KBM-7 (cell line): ENCODE results near the gene CHCHD4.
A peak's percentile ranks its signal among the peaks of the same experiment; 100 is the strongest.
"Not testable (repeated sequence)": the region's sequence is repeated elsewhere in the genome, so short reads cannot be mapped to it uniquely, and the experiment has no call there.

Source experiments
- DNase-seq: peaks from one replicate; pipeline ENCODE4 v3.0.0-alpha.2; 2015
- in situ Hi-C: fragments of 300-500 bp; cut with MboI; formaldehyde crosslinking; loops from 2 replicates; pipeline ENCODE4 v1.14.3; 2020; ENCODE audit warnings: low sequenced_read_pairs, low pct_unique_long_range_greater_than_20kb, mixed read lengths

CHCHD4 gene

DNA sequence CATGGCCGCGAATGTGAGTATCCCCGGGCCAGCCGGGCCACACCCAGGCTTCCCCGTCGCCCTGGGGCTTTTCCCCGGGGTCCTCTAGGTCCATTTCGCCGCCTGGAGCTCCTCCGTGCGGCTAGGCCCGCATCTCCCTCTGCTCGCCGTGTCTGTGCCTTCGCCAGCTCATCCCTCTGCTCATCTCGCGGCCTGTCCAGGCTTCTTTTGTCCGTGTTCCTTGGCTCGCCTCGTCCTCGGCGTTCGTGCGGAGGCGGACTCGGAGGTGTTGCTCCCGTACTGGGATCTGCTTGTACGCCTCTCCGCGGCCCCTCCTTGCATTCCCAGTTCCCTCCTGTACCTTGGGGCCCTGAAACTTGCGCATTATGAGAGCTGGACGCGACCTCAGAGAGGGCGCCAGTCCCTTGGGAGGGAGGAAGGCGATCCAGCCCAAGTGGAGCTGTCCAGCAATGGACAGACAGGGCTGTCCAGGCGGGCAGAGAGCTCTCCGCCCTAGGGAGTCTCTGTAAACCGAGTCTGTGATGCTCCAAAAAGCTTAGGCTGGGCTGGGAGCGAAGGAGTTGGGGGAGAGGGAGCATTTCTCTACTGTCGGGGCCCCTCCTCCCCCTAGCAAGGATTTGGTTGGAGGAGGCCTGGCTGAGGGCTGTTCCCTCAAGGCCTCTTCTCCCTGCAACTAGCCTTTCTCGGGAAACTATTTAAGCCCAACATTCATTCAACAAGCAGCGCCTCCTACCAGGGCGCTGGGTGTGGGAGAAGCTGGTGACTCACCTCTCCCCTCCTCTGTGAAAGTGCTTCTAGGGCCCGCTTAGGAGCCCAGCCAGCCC is 735 bp upstream of the CHCHD4 start:
- in situ Hi-C loops, result no loop called here

DNA sequence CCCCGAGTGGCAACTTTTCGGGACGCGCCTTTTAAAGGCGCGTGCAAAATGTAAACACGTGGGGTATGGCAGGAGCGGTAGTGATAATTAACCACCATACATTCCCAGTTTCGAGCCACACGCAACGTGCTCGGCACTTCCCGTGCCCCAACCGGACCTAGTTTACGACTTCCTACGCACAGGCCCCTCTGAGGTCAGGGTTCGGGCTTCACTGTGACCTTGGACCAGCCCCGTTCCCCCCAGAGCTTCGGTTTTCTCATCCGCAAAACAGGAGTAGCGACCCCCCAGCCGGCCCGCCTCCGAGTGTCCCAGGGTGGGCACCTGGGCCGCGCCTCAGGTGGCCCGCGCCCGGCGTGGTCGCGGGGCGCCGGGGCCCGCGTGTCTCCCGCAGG is 451 bp downstream of the CHCHD4 start:
- in situ Hi-C loops, result no loop called here
- DNase-seq, result peak; percentile 82

More for the DNA sequence above, 735 bp upstream of the CHCHD4 start:
- DNase-seq, result peak; percentile 75

DNA sequence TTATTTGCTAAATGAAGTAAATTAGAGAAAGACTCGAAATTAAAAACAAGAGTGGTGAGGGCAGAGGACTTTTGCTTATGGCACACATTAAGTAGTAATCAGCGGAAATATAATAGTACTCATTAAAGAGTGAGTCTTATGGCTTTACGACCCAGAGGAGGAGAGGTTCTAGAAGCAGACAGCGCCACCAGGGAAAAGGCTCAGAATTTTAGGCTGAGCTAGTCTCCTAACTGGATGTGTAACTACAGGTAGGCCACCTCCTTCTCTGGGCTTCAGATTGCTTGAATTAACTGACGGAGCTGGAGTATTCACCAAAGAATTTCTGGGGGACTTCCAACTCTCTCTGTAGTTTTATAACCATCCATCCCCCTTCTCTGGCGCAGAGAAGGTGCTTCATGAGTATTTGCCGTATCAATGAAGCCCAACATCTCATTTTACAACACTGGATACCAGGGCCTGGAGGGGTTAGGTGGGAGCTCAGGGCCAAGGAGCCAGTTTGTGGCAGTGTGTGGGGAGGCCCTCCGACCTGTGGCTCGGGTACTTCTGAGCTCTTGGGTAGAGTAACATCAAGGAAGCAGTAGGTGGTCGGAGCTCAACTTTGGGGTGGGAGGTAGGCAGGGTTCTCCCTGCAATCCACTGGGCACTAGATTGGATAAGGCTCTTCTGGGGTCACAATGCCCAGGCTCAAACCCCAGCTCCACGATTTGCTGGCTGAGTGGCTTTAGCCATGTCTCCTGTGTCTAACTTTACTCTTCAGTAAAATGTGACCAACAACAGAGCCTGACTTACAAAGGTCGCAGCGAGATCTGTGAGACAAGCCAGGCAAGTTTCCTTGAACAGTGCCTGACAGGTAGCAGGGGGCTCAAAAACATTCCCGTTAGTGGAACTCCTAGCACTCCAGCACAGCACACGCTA is 1.1 kb downstream of the CHCHD4 start:
- no peak for DNase-seq
- in situ Hi-C loops, result no loop called here

DNA sequence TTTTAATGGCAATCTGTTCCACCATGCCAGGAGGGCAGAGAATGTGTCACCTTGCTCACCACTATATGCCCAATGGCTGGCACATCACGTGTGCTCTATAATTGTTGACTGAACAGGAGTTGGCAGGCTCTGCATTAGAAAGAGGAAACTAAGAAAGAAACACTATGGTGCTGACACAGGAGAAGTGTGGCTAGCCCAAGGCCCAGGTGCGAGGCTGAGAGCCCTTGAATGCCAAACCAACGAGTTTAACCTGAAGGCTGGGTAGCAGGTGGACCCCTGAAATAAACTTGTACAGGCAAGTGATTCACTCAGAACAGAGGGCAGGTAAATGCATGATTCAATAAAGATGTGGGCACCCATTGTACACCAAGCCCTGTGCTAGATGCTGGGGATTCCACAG is 2.4 kb downstream of the CHCHD4 start:
- in situ Hi-C loops, result no loop called here

DNA sequence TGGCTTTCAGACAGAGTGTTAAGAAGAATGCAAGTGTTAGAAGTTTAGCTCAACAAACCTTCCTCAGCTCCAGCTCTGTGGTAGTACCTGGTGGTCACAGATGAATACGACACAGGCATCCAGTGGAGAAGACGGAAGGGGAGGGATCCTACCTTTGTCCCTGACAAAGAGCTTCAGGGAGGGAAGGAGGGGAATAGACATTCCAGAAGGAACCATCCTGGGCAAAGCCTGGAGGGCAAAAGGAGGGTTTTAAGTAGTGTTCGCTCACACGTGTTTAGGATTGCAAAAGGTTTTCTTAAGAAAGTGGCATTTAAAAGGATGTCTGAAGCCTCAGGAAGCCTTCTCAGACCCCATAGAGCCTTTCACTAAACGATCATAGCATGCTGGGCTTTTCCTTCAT is 2.8 kb downstream of the CHCHD4 start:
- no peak for DNase-seq
- in situ Hi-C loops, result no loop called here

More for the DNA sequence above, 2.4 kb downstream of the CHCHD4 start:
- DNase-seq, result no peak

DNA sequence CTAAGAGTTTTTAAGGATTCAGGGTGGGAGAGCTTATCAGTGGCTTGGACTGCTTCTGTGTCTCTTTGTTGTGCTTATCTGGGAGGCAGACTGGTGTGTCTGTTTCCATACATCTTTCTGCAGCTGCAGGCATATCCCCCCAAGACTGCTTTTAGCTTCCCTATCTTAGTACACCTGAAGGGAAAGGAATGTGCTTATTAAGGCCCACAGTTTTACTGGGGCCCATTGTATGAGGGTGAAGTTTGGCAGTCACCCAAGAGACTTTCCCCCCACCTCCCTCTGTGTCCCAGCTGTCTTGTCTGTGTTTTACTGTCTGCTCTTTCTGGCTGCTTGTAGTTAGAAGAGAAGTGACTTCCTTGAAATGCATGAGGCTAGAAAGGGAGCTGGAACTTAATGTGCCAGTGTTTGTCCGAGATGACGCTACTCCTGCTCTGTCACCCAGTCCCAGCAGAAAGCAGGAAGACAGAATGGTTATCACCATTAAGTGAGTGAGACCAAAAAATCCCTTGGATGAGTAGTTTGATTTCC is 3.7 kb downstream of the CHCHD4 start:
- DNase-seq, in situ Hi-C loops: not testable (repeated sequence)

DNA sequence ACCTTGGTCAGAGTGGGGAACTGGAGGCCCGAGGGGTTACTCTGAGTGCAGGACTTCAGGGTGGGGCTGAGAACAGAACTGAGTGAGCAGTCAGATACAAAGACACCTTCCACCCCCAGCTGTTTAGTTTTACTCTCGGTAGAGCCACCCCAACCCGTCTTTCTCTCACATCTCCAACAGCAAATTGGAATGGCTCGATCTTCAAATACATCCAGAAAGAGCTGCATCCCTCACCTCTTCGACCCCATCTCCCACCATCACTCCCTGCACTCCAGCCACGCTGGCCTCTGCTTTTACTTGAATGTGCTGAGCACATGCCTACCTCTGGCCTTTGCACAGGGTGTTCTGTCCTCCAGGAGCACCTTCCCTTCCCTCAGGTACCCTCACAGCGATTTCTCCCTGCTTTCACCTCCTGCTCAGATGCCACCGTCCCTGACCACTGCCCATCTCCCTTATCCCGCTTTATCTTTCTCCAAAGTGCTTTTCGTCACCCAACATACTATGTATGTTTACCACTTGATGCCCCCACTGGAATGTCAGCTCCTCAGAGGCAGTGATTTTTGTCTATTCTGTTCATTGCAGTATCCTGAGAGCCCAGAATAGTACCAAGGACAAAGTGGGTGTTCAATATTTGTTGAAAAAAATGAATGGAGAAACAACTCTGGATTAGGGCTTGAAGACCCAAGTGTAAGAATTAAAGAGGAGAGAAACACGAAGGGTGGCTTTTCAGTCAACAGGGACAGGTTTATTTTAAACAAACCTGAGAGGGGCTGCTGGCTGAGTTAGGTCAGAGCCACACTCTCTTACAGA is 4.4 kb downstream of the CHCHD4 start:
- in situ Hi-C loops, result no loop called here
- no peak for DNase-seq

DNA sequence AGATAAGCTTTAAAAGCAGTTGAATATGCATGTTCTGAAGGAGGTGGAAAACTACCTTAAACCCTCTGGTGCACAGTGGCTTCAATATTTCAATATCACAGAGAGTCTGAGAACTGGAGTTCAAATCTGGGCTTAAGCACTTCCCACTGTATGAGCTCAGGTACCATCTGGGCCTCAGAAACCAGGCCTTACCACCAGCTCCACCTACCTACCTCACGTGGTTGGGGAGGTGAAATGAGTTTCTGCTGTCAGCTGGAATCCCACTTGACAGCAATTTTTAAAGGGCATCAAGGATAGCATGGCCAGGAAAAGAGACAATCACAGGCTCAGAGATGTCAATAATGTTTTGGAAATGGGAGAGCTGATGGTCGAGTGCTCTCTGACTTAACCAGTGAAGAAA is 5.0 kb downstream of the CHCHD4 start:
- in situ Hi-C loops, result no loop called here
- DNase-seq, result no peak

DNA sequence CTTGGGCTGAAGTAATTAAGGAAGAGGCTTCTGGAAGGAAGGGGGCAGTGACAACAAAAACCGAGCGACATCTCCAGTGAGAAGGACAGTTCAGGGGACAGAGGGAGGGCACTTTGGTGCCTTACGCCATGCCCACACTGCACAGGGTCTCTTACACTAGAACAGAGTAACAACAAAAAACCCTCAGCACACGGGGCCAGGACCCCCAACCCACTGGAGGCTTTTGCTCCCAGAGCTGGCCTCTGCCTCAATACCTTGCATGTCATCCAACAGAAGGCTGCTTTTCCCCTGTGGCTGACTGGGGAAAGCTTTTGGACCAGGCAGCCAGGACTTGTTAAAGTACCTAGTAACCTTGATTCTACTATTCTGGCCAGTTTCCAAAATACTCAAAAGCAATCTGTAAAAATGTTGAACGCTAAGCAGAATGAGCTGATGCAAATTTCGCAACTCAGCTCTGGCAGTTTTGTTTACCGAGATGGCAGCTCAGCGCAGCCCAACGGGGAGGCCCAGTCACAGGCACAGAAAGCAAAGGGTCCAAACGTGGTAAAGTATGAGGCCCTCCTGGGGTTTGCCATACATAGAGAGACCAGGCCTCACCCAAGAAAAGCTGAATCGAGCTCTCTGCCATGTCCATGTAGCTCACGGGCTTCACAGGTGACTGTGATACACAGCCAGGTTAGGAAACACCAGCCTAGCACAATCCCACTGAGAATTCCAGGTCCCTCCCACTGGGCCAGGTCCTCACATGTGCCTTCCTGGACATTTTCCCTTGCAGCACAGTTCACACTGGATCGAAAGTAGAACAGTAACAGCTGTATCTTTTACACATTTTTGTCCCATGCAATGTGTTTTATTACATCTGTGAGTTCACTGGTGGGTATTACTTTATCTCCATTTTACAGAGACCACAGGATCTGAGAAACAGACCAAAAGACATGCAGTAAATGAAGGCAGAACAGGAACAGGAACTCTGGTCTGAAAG is 6.0 kb downstream of the CHCHD4 start:
- in situ Hi-C loops, result no loop called here
- no peak for DNase-seq

DNA sequence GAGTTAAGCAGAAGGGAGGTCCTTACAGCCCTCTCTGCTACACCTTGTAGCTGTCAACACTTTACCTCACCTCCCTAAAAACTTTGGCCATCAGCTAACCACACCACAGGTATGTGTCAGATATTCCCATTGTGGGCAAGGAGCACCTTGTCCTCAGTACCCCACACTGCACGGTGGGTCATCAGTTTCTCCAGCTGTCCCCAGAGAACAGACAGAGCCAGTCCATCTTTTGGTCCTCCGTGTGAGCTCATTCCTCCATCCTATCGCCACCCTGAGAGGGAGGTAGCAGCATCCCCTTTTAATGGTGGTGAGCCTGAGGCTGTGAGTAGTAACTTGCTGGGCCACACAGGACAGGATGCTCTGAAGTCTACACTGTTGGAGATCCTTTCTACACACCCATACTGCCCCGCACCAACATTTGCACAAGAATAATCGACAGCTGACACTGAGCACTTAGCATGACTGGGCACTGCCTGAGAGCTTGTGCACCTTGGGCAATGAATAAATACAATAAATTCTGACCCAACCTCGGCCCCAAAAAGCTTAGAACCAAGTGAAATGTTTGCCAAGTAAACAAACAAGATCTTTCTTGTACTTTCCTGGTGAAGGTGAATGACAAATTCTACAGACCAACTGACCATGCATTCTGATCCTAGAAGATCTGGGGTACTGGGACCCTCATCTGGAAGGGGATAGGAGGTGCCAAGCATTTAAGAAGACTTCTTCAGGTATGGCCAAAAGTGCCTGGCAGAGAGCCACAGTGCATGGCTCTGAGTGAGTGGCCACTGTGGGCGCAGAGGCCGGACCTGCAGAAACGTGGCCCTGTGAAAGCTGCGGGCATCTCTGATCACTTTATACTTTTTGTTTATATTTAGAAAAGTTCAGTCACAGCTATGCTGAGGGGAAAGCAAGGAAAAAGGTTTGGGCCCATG is 6.9 kb downstream of the CHCHD4 start:
- DNase-seq, result no peak
- in situ Hi-C loops, result no loop called here

DNA sequence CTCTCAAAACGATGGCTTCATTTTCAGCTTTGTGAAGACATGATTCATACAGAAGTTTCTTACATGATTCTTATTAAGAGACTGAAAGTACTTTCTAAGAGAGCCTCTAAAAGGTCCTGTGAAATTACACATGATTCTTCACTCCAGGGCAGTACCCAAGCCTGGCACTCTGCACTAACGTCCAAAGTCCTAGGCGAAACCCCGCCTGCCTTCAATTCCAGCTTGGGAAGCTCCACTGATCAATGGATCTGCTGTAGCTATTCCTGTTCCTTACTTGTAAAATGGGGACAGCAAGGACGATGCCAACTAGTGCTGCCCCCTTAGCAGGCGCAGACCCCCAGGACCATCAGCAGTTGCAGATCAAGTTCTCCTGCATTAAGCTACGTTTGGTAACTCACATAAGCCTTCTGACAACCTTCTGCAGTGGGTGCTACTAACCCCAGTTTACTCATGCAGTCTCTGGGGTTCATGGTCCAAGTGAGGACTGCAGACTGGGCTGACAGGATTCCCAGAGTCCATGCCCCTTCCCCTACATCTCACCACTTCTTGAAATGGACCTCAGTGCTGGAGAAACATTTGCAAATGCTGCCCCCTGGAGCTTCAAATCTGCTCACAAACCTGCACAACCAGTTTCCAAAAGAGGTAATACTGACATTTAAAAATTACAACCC is 10.6 kb downstream of the CHCHD4 start:
- in situ Hi-C loops, result no loop called here
- DNase-seq, result peak; percentile 19

DNA sequence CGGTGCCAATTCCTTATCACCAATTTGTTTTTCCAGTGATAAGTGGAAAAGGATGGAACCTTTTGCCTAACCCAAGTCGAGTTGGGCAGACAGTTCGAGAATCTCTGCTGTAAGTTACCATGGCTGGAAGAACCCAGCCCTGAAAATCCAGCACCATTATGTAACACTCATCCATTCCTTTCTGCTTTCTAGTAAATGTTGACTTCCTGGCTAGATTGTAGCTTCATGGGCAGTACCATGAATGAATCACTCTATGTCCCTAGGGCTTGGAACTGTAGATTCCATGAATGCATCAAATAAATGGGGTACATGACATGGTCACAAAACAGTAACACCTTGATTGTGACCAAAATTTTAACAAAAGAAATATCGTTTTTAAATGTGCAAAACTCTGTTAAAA is 14.0 kb downstream of the CHCHD4 start:
- in situ Hi-C loops, result no loop called here
- no peak for DNase-seq

DNA sequence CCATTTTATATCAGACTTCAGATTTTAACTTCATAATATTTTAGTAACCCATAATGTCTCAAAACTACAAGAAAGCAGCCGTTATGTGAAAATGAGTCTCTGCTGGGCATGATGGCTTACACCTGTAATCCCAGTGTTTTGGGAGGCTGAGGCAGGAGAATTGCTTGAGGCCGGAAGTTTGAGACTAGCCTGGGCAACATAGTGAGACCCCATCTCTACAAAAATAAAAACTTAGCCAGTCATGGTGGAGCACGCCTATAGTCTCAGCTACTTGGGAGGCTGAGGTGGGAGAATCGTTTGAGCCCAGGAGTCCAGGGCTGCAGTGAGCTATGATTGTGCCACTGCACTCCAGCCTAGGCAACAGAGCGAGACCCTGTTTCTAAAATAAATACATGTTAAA is 14.8 kb downstream of the CHCHD4 start:
- in situ Hi-C loops, DNase-seq: not testable (repeated sequence)

DNA sequence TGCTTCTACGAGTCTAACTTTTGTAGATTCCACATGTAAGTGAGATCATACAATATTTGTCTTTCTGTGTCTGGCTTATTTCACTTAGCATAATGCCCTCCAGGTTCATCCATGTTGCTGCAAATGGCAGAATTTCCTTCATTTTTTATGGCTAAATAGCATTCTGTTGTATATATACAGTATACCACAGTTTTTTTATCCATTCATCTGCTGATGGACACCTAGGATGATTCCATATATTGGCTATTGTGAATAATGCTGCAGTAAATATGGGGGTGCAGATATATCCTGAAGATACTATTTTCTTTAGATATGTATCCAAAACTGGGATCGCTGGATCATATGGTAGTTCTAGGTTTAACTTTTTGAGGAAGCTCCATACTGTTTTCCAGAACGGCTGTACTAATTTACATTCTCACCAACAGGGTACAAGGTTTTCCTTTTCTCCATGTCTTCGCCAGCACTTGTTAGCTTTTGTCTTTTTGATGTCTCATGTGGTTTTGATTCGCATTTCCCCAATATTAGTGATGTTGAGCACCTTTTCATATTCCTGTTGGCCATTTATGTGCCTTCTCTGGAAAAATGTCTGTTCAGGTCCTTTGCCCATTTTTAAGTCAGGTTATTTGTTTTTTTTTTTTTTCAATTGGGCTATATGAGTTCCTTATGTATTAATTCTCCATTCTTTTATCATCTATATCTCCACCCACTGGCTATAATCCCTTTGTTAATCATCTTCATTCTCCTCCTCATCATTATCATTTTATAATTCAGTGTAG is 26.9 kb downstream of the CHCHD4 start:
- in situ Hi-C loops, result no loop called here
- DNase-seq, result no peak

DNA sequence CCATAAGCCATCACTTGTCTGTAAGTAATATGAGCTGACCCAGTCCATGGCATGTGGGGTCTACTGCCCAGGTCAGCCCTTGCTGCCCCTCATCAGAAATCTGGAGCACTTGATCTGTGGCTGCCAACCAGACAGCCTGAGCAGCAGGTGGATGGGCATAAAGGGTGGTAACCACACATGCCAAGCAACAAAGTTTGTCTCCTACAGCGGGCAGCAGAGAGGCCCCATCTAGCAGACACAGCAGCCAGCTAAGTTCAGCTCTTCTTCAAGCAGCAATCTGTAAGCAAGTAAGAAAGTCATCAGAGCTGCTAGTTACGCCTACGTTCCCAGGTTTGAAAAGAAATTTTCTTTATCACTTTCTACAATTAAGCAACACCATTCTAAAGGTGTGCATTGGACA is 27.9 kb downstream of the CHCHD4 start:
- in situ Hi-C loops, result no loop called here

DNA sequence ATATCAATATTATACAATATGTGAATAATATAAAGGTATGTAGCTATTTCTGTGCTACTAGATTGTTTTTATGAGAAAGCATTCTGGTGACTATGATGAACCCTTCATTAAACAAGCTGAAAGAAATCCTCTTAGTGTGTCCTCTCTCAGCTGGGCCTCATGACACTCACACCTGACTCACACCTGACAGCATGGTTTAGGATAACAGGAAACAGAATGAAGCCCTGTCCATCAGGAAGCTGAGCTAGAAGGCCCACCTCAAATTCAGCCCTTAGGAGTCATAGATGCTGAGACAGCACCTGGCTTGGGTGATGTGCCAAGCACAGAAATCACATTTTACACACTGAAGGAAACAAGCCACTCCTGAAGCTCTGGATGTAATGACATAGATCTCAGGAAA is 30.8 kb downstream of the CHCHD4 start:
- in situ Hi-C loops, result no loop called here
- no peak for DNase-seq

More for the DNA sequence above, 27.9 kb downstream of the CHCHD4 start:
- no peak for DNase-seq
